Aorta (tissue), 5 donors: ENCODE results near the gene ZBTB7C. TPM values are rescaled to one million over a fixed set of nuclear protein-coding genes. Genes with fewer than 3 reads are reported as not detected.

Experiments used
- ATAC-seq: fragments of 200-7000 bp; cut with Tn5 transposase; one replicate; pipeline ENCODE4 v1.9.1; 2022; ENCODE audit warnings: moderate library complexity; ENCODE audit not compliant: low FRiP score
- DNase-seq, 2 donors: peaks; one replicate each; pipeline ENCODE4 v3.0.0-alpha.2; 2020
- H3K27ac ChIP-seq, 2 donors: one replicate each; pipeline ENCODE4 v1.5.1; 2013; ENCODE audit warnings: low read length in 2 of 2, mild to moderate bottlenecking in 2 of 2, moderate library complexity in 2 of 2, control low read depth in 1 of 2, inconsistent platforms in 1 of 2, low read depth in 1 of 2
- H3K27me3 ChIP-seq, 2 donors: one replicate each; pipeline ENCODE4 v1.6.1; 2013; ENCODE audit warnings: control low read depth in 1 of 2, low read length in 1 of 2, mild to moderate bottlenecking in 1 of 2, moderate library complexity in 1 of 2; ENCODE audit not compliant: insufficient read depth in 2 of 2, control insufficient read depth in 1 of 2
- H3K36me3 ChIP-seq, 2 donors: one replicate each; pipeline ENCODE4 v1.6.1; 2013; ENCODE audit warnings: control low read depth in 1 of 2, low read length in 1 of 2, mild to moderate bottlenecking in 1 of 2; ENCODE audit not compliant: insufficient read depth in 2 of 2, control insufficient read depth in 1 of 2
- H3K4me1 ChIP-seq, 2 donors: one replicate each; pipeline ENCODE4 v1.6.1; 2013; ENCODE audit warnings: low read length in 2 of 2, control low read depth in 1 of 2, mild to moderate bottlenecking in 1 of 2, moderate library complexity in 1 of 2; ENCODE audit not compliant: insufficient read depth in 2 of 2, control insufficient read depth in 1 of 2
- H3K4me3 ChIP-seq, 2 donors: one replicate each; pipeline ENCODE4 v1.5.1; 2013; ENCODE audit warnings: low read length in 2 of 2, control low read depth in 1 of 2, mild to moderate bottlenecking in 1 of 2
- H3K9me3 ChIP-seq: one replicate; pipeline ENCODE4 v1.6.1; 2013; ENCODE audit warnings: mild to moderate bottlenecking, low read length; ENCODE audit not compliant: control insufficient read depth
- WGBS, 2 donors: extraction: QIAGEN DNeasy Blood & Tissue Kit; methylation state at CpG; one replicate each; pipeline ENCODE4 v1.1.7; 2013; 5-methylcytosine and 5-hydroxymethylcytosine counted together
- intact Hi-C, 2 donors: fragments of 100-400 bp; cut with DNase I; formaldehyde crosslinking; loops; one replicate each; pipeline versions ENCODE4 v1.14.2 to v1.15.0; 2022
- polyA plus RNA-seq, 2 donors: library from polyadenylated mRNA; stranded (reverse); fragments of 200-250 nt; gene quantifications; one replicate each; pipeline ENCODE4 v1.2.3, GENCODE V29; 2013
- total RNA-seq, 2 donors: library from RNA; stranded (reverse); fragmentation: NEBNext Ultra II Directional; extraction: Animal tissue kit (Norgen Biotek cat#: 25700); gene quantifications; one replicate each; pipeline ENCODE4 v1.2.1, GENCODE V29; 2021
- donor health status: healthy with polysubstance abuse.
- donor health status: Bipolar disorder and iron deficiency.
- donor health status: DM: no; HTN: no; CAD: no.
- donor health status: DM: no; HTN: no; CAD: no.
- donor health status: DM: yes; HTN: yes; CAD: no.

ZBTB7C gene
- total and polyA plus RNA-seq, 4 donors, result 0.69 to 22.4 (median 10.0) TPM

GRCh38 chr18:47978603-47979002 lies 430.6 kb downstream of the ZBTB7C start:
- Histone ChIP-seq H3K4me3 (no peak overlapping the region), H3K9me3 (no peaks in the 10 kb centered on the region), H3K36me3 (no peaks in the 10 kb centered on the region), H3K27ac (no peak overlapping the region), H3K27me3 (peaks cover 0 to 1% of the 10 kb centered on the region in 2 donors), H3K4me1 (no peaks in the 10 kb centered on the region)
- ATAC-seq (no peak), DNase-seq (no peak)
- WGBS, 2 donors, result 94 to 98% methylated on average over 1 of the region's 1 CpG
- intact Hi-C loops, result no loop called here

GRCh38 chr18:47978141-47978540 lies 431.0 kb downstream of the ZBTB7C start:
- H3K4me3 ChIP-seq, result no peak overlapping the region
- DNase-seq (no peak), ATAC-seq (no peak)
- H3K36me3 ChIP-seq, result no peaks in the 10 kb centered on the region
- no peaks in the 10 kb centered on the region for H3K9me3 ChIP-seq
- intact Hi-C loops, result no loop called here
- H3K4me1 ChIP-seq, result no peaks in the 10 kb centered on the region
- H3K27me3 ChIP-seq, result peaks cover 0 to 1% of the 10 kb centered on the region in 2 donors
- WGBS, 2 donors, result 96 to 98% methylated on average over 2 of the region's 2 CpGs
- H3K27ac ChIP-seq, result no peak overlapping the region

Other genes starting within 250 kb of the ZBTB7C start
- 100 to 1,000 TPM in 1 of 2 donors, 10 to 100 TPM in 1; 87.1 to 113 TPM for gene CTIF, start 129.6 kb upstream of the ZBTB7C start, total RNA-seq
- gene CTIF, start 129.6 kb upstream of the ZBTB7C start, polyA plus RNA-seq, result 10 to 100 TPM; 14.4 to 99.7 TPM